ENCODE data around the gene CYTH1. TPM values are rescaled to one million over a fixed set of nuclear protein-coding genes. Genes with fewer than 3 reads are reported as not detected.

Gene CYTH1
- total and polyA plus RNA-seq, 10 of the 15 experiments (the other 5 are each of a cell fraction or from before 2014, with no cell fraction given), result 6.6 to 188 (median 145) TPM

- H2AFZ ChIP-seq (ENCODE audit: control insufficient read depth, low read depth, low read length), result no peak overlapping the region
- no TSS peak for BruUV-seq (replicated peaks)
- no peak overlapping the region for H3K9ac ChIP-seq (ENCODE audit: control insufficient read depth, insufficient read depth, low read length)
- CTCF ChIA-PET, result no interaction called here
- peaks cover 3 to 4% of the 10 kb centered on the region in 2 experiments; a peak in 2 of 4 replicates for H3K36me3 ChIP-seq (ENCODE audit: control insufficient read depth in 2 of 2, insufficient read depth in 2 of 2, low read length in 1 of 2)
- H3K9me3 ChIP-seq (replicated peaks; ENCODE audit: control insufficient read depth, insufficient read depth, low read length), result no peaks in the 10 kb centered on the region; the same call in 2 of the 3 replicates
- H3K4me1 ChIP-seq (ENCODE audit: control insufficient read depth, insufficient read depth, low read length), result peaks cover 45% of the 10 kb centered on the region
- peaks cover 5% of the 10 kb centered on the region; the same call in 1 of the 2 replicates for H4K20me1 ChIP-seq (ENCODE audit: control insufficient read depth, insufficient read depth)
- no peak for TF ChIP-seq E4F1 (IDR thresholded peaks at IDR 0.05; ENCODE audit: borderline replicate concordance, partially characterized antibody)
- no peak for TF ChIP-seq IRF4 (IDR thresholded peaks at IDR 0.05; ENCODE audit: low read depth, low read length)
- TF ChIP-seq NR2F1 (conservative IDR thresholded peaks at IDR 0.05), result no peak
- no peak for TF ChIP-seq PAX8 (IDR thresholded peaks at IDR 0.05)
- TF ChIP-seq HDAC6 (IDR thresholded peaks at IDR 0.05; ENCODE audit: unreplicated experiment), result no peak
- no peak for TF ChIP-seq ZBTB11 (CRISPR knock-in tag; IDR thresholded peaks at IDR 0.05)
- no peak for TF ChIP-seq RAD51 (IDR thresholded peaks at IDR 0.05)
- no peak for TF ChIP-seq ELK1 (IDR thresholded peaks at IDR 0.05; ENCODE audit: low read depth, low read length)
- no peak for TF ChIP-seq YBX1 (IDR thresholded peaks at IDR 0.05)
- no peak for TF ChIP-seq CBX5 (IDR thresholded peaks at IDR 0.05; ENCODE audit: low read depth)
- H3K27ac ChIP-seq (ENCODE audit: control insufficient read depth, insufficient read depth), result 0 out of 2 replicates have a peak overlapping the region, but pooled peaks have one; percentile 8
- DNase-seq (ENCODE audit: low read depth, low spot score) (no peak), ATAC-seq (no peak), FAIRE-seq (no peak)
- in situ Hi-C loops (cut with MboI) (no loop called here), intact Hi-C loops (cut with micrococcal nuclease; ENCODE audit: unreplicated experiment) (no loop called here)
- H3K4me3 ChIP-seq, result no peak overlapping the region
- 42% methylated on average over 5 of the region's 5 CpGs for WGBS (ENCODE audit: insufficient coverage, insufficient replicate concordance, low lambda C conversion rate, missing lambda C conversion rate)
- RAD21 ChIA-PET (ENCODE audit: unreplicated experiment), result interaction anchor here (1.2 kb wide), 1 partner anchor 27 kb away, joined by 3 read pairs; no protein-coding TSS in a partner anchor
- POLR2A ChIA-PET, result interaction anchor here (1.4 kb wide), 1 partner anchor 9 kb away, joined by 8 read pairs; no protein-coding TSS in a partner anchor
- H3K79me2 ChIP-seq (ENCODE audit: control insufficient read depth, insufficient read depth, low read length), result peaks cover 94% of the 10 kb centered on the region
- no peaks in the 10 kb centered on the region for H3K27me3 ChIP-seq (replicated peaks in 1 of 2; ENCODE audit: control insufficient read depth in 2 of 2, insufficient read depth in 2 of 2, low read length in 1 of 2)
- SMC1A ChIA-PET (ENCODE audit: uncharacterized antibody, unreplicated experiment), result interaction anchor here (1.1 kb wide), 1 partner anchor 18 kb away, joined by 3 read pairs; no protein-coding TSS in a partner anchor
- H3K4me2 ChIP-seq (ENCODE audit: control insufficient read depth, insufficient read depth), result no peak overlapping the region
Observed at GRCh38 chr17:78761789-78762406, 20.2 kb downstream of the CYTH1 start.

Data from GM12878 (cell line).